T-helper 9 cell (primary cell): ENCODE results near the gene ILF3.

Source experiments
- DNase-seq: peaks from one replicate; pipeline ENCODE4 v3.0.0-alpha.2; 2020

The ILF3 gene

GRCh38 chr19:10701955-10702525 lies 47.9 kb downstream of the ILF3 start:
- DNase-seq, result no peak

GRCh38 chr19:10706990-10707389 lies 52.8 kb downstream of the ILF3 start:
- DNase-seq, result no peak

DNA sequence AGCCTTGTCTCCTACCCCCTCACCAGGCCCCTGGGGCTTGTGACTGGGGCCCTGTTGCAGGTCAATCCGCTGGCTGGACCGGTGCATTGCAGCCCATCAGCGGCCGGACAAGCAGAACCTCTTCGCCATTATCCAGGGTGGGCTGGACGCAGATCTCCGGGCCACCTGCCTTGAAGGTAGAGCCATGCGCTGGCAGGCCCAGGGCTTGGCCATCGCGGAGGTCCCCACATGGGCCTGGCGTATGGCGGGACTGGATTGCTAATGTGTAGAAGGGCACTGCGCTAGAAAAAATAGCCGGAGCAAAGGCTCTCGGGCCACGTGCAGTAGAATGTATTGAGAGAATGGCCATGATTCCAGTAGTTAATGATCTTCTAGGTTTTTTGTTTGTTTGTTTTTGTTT lies 53.3 kb downstream of the ILF3 start:
- DNase-seq, result no peak

GRCh38 chr19:10708291-10708690 lies 54.1 kb downstream of the ILF3 start:
- DNase-seq, result no peak

- no peak for DNase-seq
Measured at GRCh38 chr19:10712045-10712444, 57.9 kb downstream of the ILF3 start.

DNA sequence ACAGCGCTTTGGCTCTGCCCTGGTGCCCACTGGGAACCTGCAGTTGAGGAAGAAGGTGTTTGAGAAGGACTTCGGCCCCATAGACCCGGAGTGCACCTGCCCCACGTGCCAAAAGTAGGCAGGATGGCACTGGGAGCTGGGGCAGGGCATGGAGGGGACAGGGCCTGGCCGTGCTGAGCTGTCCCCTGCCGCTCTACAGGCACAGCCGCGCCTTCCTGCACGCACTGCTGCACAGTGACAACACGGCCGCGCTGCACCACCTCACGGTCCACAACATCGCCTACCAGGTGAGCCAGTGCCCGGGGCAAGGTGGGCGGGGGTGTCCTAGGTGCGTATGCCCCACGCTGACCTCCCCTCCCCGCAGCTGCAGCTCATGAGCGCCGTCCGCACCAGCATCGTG lies 58.6 kb downstream of the ILF3 start:
- DNase-seq, result no peak

GRCh38 chr19:10713317-10713716 lies 59.2 kb downstream of the ILF3 start:
- no peak for DNase-seq

DNA sequence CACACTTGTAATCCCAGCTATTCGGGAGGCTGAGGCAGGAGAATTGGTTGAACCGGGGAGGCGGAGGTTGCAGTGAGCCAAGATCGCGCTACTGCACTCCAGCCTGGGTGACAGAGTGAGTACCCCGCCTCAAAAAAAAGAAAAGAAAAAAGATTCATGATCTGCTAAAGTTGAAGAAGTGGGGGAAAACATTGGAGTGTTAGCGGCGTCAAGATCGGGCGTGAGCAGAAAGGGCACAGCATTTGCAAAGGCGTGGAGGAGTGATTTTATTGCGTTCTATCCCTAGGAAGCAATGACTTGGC lies 62.9 kb downstream of the ILF3 start:
- DNase-seq, result no peak

DNA sequence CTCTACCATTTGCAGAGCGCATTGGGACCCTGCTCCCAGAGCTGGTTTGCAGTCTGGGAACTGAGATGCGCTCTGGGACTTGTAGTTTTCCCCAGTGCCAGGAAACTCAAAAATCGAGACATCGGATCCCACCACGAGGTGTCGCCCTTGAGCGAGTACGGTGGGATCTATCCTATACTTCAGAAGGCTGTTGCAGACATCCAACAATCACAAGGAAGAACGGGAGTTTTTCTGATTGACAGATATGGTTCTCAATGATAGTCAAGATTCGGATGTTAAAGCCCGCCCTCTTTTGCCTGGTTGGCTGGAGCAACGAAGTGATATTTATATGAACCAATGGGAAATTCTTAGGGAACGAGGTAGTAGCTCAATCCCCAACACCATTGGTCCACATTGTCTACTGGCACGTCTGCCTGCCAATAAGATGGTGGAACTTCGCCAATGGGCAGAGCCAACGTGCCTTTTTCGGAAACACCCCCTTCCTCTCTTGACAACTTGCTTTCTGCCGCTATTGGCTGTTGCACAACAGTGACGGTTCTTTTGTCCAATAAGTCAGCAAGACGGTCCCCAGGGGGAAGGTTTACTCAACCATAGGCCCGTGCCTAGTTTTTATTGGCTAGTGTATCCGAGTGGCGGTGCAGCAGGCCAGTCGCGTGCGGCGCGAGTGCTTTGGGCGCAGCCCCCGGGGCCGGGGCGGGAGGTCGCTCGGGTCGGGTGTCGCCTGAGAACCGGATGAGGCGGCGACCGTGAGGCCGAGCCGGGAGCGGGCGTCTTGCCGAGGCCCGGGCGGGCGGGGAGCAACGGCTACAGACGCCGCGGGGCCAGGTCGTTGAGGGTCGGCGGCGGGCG lies 63.4 kb downstream of the ILF3 start, which contains the start of gene DNM2:
TSS of gene DNM2 (plus strand) at position 724 of the 849 bp plus-strand sequence. CDS start 164 bp downstream, outside the sequence.
- peak; percentile 96 for DNase-seq

DNA sequence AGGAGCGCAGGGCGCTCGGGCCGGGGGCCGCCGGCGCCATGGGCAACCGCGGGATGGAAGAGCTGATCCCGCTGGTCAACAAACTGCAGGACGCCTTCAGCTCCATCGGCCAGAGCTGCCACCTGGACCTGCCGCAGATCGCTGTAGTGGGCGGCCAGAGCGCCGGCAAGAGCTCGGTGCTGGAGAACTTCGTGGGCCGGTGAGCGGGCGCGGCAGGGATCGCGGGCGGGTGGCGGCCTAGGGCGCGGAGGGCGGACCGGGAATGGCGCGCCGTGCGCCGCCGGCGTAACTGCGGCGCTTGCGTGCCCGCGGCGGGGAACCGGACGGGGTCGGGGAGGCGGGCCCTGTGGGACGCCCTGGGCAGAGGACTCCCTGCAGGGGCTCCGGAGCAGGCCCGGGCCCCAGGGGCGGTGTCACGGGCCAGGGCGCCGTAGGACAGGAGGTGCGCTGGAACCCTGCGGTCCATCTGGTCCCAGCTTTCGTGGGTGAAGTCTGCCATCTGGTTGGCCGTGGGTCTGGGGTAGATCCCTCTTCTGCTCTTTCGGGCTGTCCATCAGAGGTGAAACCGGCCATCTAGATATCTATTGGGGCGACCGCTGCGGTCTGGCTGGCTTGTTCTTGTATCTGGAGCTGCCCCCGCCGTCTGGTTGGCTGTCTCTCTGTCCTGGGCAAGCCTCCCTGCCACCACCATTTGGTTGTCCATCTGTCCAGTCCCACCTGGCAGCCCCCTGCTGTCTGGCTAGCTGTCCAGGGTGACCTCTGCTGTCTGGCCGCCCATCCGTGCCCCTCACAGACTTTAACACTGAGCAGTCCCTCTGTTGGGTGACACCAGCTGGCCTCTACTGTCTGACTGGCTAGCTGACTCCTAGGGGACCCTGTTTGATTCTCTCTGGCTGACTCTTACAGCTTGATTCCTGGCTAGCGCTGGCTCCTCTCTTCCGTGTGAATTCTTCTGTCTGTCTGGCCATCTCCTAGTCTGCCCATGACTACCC lies 64.4 kb downstream of the ILF3 start:
- peak; percentile 40 for DNase-seq

DNA sequence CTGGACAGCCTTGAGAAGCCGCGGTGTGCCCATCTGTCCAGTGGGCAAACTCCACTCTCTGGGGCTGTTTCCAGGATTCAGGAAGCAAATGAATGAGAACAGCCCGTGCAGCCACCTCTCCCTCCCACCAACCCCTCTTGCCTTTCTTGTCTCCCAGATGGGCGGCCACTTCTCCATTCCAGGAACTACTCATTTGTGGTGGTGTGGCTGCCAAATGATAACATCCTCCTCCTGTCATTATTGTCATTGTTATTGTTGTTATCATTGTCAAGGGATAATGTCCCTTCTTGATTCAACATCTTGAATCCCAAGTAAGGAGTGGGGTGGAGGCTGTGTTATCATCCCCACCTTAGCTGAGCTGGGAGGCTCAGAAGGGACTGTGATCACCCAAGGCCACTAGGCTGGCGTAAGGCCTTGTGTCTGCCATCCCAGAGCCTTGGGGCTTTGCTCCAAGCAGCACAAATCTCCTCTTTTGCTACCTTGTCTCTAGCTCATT lies 65.4 kb downstream of the ILF3 start:
- DNase-seq, result no peak

DNA sequence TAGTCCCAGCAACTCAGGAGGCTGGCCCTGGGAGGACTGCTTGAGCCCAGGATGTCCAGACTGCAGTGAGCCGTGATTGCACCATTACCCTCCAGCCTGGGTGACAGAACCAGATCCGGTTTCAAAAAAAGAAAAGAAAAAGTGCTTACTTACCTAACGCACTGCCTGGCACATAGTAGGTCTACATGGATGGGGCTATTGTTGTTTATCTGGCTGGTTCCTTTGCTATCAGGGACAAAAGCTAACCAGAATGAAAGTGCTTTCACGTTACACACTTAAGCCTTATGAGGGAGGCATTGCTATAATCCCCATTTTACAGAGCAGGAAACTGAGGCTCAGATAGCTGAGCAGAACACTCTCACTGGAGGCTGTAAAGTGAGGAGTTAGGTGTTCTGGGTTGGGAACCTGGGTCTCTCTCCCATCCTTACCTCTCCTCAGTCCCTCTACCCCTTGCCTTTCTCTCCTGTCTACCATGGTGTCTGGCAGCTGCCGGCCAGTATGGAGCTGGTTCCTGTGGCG lies 66.5 kb downstream of the ILF3 start:
- no peak for DNase-seq

DNA sequence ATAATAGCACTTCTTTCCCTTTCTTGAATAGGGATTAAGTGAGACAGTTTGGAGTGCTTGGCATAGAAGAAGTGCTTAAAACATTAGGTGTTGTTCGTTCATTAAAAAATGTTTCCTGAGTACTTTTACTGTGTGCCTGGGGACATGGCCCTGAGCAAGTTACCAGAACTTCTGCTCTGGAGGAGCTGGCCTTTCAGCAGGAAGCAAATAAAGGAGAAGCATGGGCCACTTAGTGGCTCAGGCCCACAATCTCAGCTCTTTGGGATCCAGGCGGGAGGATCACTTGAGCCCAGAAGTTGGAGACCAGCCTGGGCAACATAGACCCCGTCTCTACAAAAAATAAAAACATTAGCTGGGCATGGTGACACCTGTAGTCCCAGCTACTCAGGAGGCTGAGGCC lies 69.4 kb downstream of the ILF3 start:
- DNase-seq, result no peak

GRCh38 chr19:10724573-10725071 lies 70.5 kb downstream of the ILF3 start:
- no peak for DNase-seq

- DNase-seq, result no peak
Measured at GRCh38 chr19:10725415-10725814, 71.3 kb downstream of the ILF3 start.

- no peak for DNase-seq
Measured at GRCh38 chr19:10726268-10726667, 72.1 kb downstream of the ILF3 start.

DNA sequence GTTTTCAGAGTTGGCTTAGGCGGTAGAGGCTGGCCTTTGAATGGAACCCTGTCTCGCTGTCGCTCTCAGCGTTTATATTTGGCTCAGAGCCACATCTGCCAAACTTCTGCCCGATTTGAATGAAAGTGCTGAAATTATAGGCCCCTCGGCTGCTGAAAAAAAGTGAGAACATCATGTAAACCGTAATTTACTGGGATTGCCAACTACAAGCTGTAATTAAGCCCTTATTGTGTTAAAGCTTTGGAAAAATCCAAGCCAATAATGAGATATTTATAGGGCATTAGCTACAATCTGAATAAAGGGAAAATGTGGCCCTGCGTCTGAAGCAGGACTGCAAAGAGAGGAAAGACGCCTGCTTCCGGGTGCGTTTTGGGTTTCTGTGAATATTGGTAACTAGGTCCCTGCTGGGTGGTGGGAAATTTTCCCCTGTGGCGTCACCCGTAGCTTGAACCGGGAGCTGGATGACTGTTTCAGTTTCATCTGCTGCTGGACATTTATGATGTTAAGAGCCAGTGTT lies 73.6 kb downstream of the ILF3 start:
- no peak for DNase-seq

DNA sequence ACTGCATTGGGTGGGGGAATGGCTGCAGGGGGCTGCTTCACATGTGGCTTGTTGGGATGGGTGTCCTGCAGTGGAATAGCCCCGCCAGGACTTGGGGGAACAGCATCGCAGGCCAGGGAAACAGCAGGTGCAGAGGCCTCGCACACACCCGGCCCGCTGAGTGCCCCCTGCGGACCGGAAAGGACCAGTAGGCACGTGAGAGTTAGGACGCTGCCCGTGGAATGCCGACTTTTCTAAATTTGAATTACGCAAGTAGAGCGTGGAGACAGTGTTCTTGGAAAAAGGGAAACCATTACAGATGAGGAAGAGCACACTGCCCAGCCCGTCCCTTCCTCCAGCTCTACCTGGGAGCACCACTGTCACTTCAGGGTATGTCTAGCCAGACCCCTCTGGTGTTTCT lies 75.3 kb downstream of the ILF3 start:
- DNase-seq, result no peak

GRCh38 chr19:10730932-10731331 lies 76.8 kb downstream of the ILF3 start:
- no peak for DNase-seq

DNA sequence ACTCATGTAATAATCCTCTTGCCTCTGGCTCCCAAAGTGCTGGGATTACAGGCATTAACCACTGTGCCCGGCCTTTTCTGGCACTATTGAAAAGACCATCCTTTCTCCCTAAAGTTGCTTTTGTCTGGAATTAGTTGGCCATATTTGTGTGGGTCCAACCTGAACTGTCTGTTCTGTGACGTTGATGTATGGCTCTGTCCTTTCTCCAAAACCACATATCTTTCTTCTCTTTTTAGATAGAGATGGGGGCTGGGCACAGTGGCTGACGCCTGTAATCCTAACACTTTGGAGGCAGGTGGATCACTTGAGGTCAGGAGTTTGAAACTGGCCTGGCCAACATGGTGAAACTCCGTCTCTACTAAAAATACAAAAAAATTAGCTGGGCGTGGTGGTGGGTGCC lies 81.6 kb downstream of the ILF3 start:
- DNase-seq, result no peak

- DNase-seq, result no peak
Measured at GRCh38 chr19:10736189-10736588, 82.0 kb downstream of the ILF3 start.

DNA sequence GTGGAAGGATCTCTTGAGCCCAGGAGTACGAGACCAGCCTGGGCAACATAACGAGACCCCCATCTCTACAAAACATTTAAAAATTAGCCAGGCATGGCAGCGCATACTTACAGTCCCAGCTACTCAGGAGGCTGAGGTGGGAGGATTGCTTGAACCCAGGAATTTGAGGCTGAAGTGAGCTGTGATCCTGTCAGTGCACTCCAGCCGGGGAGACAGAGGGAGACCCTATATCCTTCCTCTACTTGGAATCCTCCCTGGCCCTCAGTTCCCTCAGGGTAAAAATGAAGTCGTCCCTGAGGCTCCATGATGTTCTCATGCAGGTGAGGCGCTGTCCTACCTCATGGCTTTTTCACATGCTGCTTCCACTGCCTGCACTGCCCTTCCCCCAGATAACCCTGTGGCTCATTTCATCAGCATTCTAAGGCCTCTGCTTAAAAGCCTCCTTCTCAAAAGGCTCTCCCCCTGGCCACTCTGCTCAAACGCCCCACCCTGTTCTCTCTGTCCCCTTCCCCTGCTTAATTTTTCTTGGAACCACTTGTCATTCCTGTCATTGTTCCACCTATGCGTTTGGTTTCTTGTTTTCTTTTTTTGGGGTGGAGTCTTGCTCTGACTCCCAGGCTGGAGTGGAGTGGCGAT lies 82.9 kb downstream of the ILF3 start:
- no peak for DNase-seq
